GM21528 (cell line): ENCODE measurements around the gene PRAMEF26.
"Not testable (repeated sequence)": the region's sequence is repeated elsewhere in the genome, so short reads cannot be mapped to it uniquely, and the experiment has no call there.

Experiments
- ATAC-seq: cut with Tn5 transposase; IDR thresholded peaks from one replicate; pipeline ENCODE4 v1.9.1; 2021; ENCODE audit warnings: mild to moderate bottlenecking, moderate library complexity; ENCODE audit not compliant: unreplicated experiment, low FRiP score

Gene PRAMEF26

DNA sequence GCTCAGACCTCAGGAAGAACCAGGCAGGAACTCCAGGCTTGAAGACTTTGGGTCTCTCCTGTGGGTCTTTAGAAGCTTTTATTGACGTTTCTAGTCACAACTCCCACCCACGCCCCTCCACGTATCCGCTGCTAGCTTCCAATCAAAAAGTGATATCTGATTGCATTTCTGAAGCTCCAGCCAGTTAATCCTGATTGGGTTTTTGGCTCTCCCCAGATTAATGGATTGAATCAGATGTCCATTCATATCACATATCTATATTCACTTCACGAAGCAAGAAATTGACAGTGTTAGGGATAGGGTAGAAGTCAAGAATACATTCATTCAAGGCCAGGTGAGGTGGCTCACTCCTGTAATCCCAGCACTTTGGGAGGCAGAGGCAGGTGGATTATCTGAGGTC, at the start of gene PRAMEF26:
TSS of gene PRAMEF26 (minus strand) at position 101 of the 400 bp plus-strand sequence. CDS start 2,914 bp downstream, outside the sequence.
- not testable (repeated sequence) for ATAC-seq

DNA sequence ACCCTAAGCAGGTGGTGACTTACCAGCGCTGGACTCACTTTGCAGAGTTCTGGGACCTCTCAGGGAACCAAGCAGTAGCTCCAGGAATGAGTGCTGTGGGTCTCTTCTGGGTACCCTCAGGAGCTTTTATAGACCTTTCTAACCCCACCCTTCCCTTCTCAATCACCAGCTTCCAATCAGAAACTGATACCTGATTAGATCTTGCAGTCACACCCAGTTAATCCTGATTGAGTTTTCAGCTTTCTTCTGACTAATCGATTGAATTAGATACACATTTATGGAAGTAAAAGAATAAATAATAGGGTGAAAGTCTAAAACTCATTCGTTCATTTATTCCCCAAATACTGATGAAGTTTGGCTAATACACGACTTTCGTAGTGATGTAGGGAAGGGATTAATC, 45.5 kb upstream of the PRAMEF26 start, which contains the start of gene PRAMEF13:
TSS of gene PRAMEF13 (minus strand) at position 101 of the 400 bp plus-strand sequence. CDS start 1,820 bp downstream, outside the sequence.
- ATAC-seq, result not testable (repeated sequence)

DNA sequence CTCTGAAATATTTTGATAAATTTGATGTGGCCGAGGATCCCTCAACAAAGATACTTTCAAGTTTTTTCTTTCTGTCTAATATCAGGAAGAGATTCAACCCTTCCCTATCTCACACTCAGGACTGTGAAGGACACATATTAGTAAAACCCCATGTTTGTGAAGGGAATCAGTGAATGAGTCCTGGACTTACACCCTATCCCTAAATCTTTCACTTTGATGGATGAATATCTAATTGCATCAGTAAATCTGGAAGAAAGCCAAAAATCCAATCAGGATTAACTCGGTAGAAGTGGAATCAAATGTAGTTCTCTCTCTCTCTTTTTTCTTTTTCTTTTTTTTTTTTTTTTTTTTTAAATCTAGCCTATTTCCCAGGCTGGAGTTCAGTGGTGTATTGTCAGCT, 15.7 kb upstream of the PRAMEF26 start, which contains the start of gene PRAMEF9:
TSS of gene PRAMEF9 (plus strand) at position 301 of the 400 bp plus-strand sequence. CDS start 3,433 bp downstream, outside the sequence.
- ATAC-seq, result not testable (repeated sequence)

DNA sequence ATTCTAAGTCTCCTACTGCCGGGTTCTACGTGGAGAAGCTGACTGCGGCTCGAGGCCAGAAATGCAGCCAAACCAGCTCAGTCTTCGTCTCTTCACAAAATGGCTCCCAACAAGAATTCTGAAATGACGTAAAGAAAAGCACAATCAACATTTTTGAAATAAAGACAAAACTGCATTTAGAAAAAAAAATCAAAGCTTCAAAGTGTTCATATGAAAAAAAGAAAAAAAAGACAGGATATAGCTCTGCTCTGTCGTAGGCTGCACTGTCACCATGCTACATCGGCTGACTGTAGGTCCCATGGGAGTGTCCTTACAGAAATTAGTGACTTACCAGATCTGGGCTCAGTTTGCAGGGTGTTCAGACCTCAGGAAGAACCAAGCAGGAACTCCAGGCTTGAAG, 9.7 kb upstream of the PRAMEF26 start, which contains the start of gene HNRNPCL4:
TSS of gene HNRNPCL4 (minus strand) at position 101 of the 400 bp plus-strand sequence. CDS start 164 bp downstream, outside the sequence.
- ATAC-seq, result not testable (repeated sequence)

DNA sequence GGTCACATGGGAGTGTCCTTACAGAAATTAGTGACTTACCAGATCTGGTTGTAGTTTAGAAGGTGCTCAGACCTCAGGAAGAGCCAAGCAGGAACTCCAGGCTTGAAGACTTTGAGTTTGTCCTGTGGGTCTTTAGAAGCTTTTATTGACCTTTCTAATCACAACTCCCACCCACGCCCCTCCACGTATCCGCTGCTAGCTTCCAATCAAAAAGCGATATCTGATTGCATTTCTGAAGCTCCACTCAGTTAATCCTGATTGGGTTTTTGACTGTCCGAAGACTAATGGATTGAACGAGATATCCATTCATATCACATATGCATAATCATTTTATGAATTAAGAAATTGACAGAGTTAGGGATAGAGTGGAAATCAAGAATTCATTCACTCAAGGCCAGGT, 39.1 kb downstream of the PRAMEF26 start, which contains the start of gene HNRNPCL2:
TSS of gene HNRNPCL2 (minus strand) at position 101 of the 400 bp plus-strand sequence. CDS start 454 bp downstream, outside the sequence.
- ATAC-seq, result not testable (repeated sequence)
